SK-N-SH (cell line): ENCODE measurements around the gene PARVB. TPM values are rescaled to one million over a fixed set of nuclear protein-coding genes. Genes with fewer than 3 reads are reported as not detected.

Experiments
- CTCF ChIA-PET: fragments of 300-600, 350-600 bp; formaldehyde crosslinking; extraction: SDS; loops from one replicate; lab custom pipeline; 2021; lab: Yijun Ruan, JAX
- POLR2A ChIA-PET: fragments of 350-600 bp; sonication (Branson Sonifier 250); formaldehyde crosslinking; extraction: SDS; loops from one replicate; lab custom pipeline; 2020; ENCODE audit warnings: antibody characterized with exemption, inconsistent platforms; lab: Yijun Ruan, JAX
- DNase-seq: peaks from one replicate; pipeline ENCODE4 v3.0.0; 2012
- H2AFZ ChIP-seq: fragments of 200-600 bp; sonication (generic); 2 replicates; pipeline ENCODE4 v1.8.1; 2016; ENCODE audit warnings: antibody characterized with exemption, mild to moderate bottlenecking, low read depth
- H3F3A ChIP-seq: fragments of 200-600 bp; sonication (generic); replicated peaks from 2 replicates; pipeline ENCODE3; 2016; ENCODE audit warnings: antibody characterized with exemption, mild to moderate bottlenecking; ENCODE audit not compliant: insufficient read depth
- H3K27ac ChIP-seq, 2 experiments: fragments of 200-500 bp in 1 of 2; fragments of 200-600 bp in 1 of 2; sonication (Bioruptor generic) in 1 of 2; sonication (generic), shearing (Covaris generic) in 1 of 2; 2 replicates each; pipeline versions ENCODE4 v1.5.1 to v1.6.1; 2014 to 2016; ENCODE audit warnings: low read depth in 2 of 2, inconsistent platforms in 1 of 2, low read length in 1 of 2, mild to moderate bottlenecking in 1 of 2, mixed read lengths in 1 of 2
- H3K27me3 ChIP-seq: fragments of 200-600 bp; sonication (generic), shearing (Covaris generic); 2 replicates; pipeline ENCODE4 v1.6.1; 2016; ENCODE audit warnings: mixed run types; ENCODE audit not compliant: insufficient read depth
- H3K36me3 ChIP-seq, 2 experiments: fragments of 200-500 bp in 1 of 2; fragments of 200-600 bp in 1 of 2; sonication (Bioruptor generic) in 1 of 2; sonication (generic) in 1 of 2; replicated peaks in 1 of 2; 2 replicates each; pipeline versions ENCODE3 to v1.5.1; 2014 to 2016; ENCODE audit warnings: low read length in 1 of 2, mild to moderate bottlenecking in 1 of 2; ENCODE audit not compliant: insufficient read depth in 2 of 2, control insufficient read depth in 1 of 2
- H3K4me1 ChIP-seq, 2 experiments: fragments of 200-500 bp in 1 of 2; fragments of 200-600 bp in 1 of 2; sonication (Bioruptor generic) in 1 of 2; sonication (generic), shearing (Covaris generic) in 1 of 2; 2 replicates each; pipeline versions ENCODE4 v1.5.1 to v1.6.1; 2014 to 2016; ENCODE audit warnings: low read depth in 1 of 2, low read length in 1 of 2, mixed run types in 1 of 2; ENCODE audit not compliant: insufficient read depth in 2 of 2, control insufficient read depth in 1 of 2
- H3K4me2 ChIP-seq: fragments of 200-600 bp; sonication (generic), shearing (Covaris generic); 2 replicates; pipeline ENCODE4 v1.6.1; 2017; ENCODE audit warnings: mixed run types
- H3K4me3 ChIP-seq, 2 experiments: fragments of 200-500 bp in 1 of 2; fragments of 200-600 bp in 1 of 2; sonication (Bioruptor generic) in 1 of 2; sonication (generic), shearing (Covaris generic) in 1 of 2; 2 replicates each; pipeline versions ENCODE4 v1.5.1 to v1.8.1; 2014 to 2016; ENCODE audit warnings: low read depth in 2 of 2, inconsistent platforms in 1 of 2, low read length in 1 of 2, mild to moderate bottlenecking in 1 of 2, mixed read lengths in 1 of 2, moderate library complexity in 1 of 2
- H3K79me2 ChIP-seq: fragments of 200-600 bp; sonication (generic); 2 replicates; pipeline ENCODE4 v1.8.1; 2017; ENCODE audit warnings: mild to moderate bottlenecking; ENCODE audit not compliant: insufficient read depth
- H3K9ac ChIP-seq: fragments of 200-600 bp; sonication (generic); 2 replicates; pipeline ENCODE4 v1.6.1; 2017; ENCODE audit warnings: mixed run types
- H3K9me2 ChIP-seq: fragments of 200-600 bp; sonication (generic); 2 replicates; pipeline ENCODE4 v1.6.1; 2017; ENCODE audit warnings: mixed run types
- H3K9me3 ChIP-seq: fragments of 200-600 bp; sonication (generic); 2 replicates; pipeline ENCODE4 v1.6.1; 2017; ENCODE audit warnings: mixed run types, mild to moderate bottlenecking, moderate library complexity
- H4K20me1 ChIP-seq: fragments of 200-600 bp; sonication (generic); 2 replicates; pipeline ENCODE4 v1.6.1; 2017; ENCODE audit warnings: mild to moderate bottlenecking, mixed run types; ENCODE audit not compliant: insufficient read depth
- CTCF ChIP-seq: fragments of 200-600 bp; sonication (generic); IDR thresholded peaks from 2 replicates; pipeline ENCODE4 v1.6.1; 2017; ENCODE audit warnings: antibody characterized with exemption, mild to moderate bottlenecking, moderate library complexity
- EP300 ChIP-seq, 2 experiments: IDR thresholded peaks; 2 replicates each; pipeline versions ENCODE4 v1.4.0 to v1.6.1; 2012; ENCODE audit warnings: borderline replicate concordance in 1 of 2, low read depth in 1 of 2, low read length in 1 of 2
- FOXM1 ChIP-seq: IDR thresholded peaks from 2 replicates; pipeline ENCODE4 v1.4.0; 2012; ENCODE audit warnings: low read depth, mild to moderate bottlenecking
- GABPA ChIP-seq: IDR thresholded peaks from 2 replicates; pipeline ENCODE4 v1.4.0; 2012; ENCODE audit warnings: low read depth, mild to moderate bottlenecking
- MEF2A ChIP-seq: IDR thresholded peaks from 2 replicates; pipeline ENCODE4 v1.4.0; 2012; ENCODE audit warnings: low read depth, borderline replicate concordance
- MXI1 ChIP-seq: IDR thresholded peaks from 2 replicates; pipeline ENCODE4 v1.6.1; 2012; ENCODE audit warnings: mild to moderate bottlenecking, low read depth, low read length, improper control_type of control experiment
- NFIC ChIP-seq: IDR thresholded peaks from 2 replicates; pipeline ENCODE4 v1.4.0; 2012; ENCODE audit warnings: borderline replicate concordance
- NRF1 ChIP-seq: IDR thresholded peaks from 2 replicates; pipeline ENCODE4 v1.6.1; 2012; ENCODE audit warnings: low read depth, mild to moderate bottlenecking, low read length
- REST ChIP-seq: IDR thresholded peaks from 2 replicates; pipeline ENCODE4 v1.6.1; 2012; ENCODE audit warnings: mild to moderate bottlenecking, low read depth, low read length, moderate library complexity
- SMC3 ChIP-seq: IDR thresholded peaks from 2 replicates; pipeline ENCODE4 v1.6.1; 2012; ENCODE audit warnings: low read depth, low read length, improper control_type of control experiment
- TCF12 ChIP-seq: IDR thresholded peaks from 2 replicates; pipeline ENCODE4 v1.4.0; 2012
- TEAD4 ChIP-seq: IDR thresholded peaks from 2 replicates; pipeline ENCODE4 v1.4.0; 2012; ENCODE audit warnings: mild to moderate bottlenecking, borderline replicate concordance; ENCODE audit not compliant: insufficient read depth
- USF1 ChIP-seq: IDR thresholded peaks from 2 replicates; pipeline ENCODE4 v1.4.0; 2012; ENCODE audit warnings: low read depth, borderline replicate concordance
- ZBTB33 ChIP-seq: IDR thresholded peaks from 2 replicates; pipeline ENCODE4 v1.4.0; 2012; ENCODE audit warnings: low read depth, borderline replicate concordance
- WGBS: methylation state at CpG from one replicate; pipeline ENCODE4 v1.1.6; 2017; ENCODE audit warnings: low lambda C conversion rate; 5-methylcytosine and 5-hydroxymethylcytosine counted together
- polyA plus RNA-seq, 3 experiments: library from polyadenylated mRNA; depleted of rRNA; stranded (reverse); fragments of >200 nt; gene quantifications; 2 replicates each; pipeline ENCODE4 v1.2.3, GENCODE V29; 2012

Gene PARVB
- polyA plus RNA-seq, 1 of the 3 experiments (the other 2 are of a cell fraction), result 87.8 TPM

DNA sequence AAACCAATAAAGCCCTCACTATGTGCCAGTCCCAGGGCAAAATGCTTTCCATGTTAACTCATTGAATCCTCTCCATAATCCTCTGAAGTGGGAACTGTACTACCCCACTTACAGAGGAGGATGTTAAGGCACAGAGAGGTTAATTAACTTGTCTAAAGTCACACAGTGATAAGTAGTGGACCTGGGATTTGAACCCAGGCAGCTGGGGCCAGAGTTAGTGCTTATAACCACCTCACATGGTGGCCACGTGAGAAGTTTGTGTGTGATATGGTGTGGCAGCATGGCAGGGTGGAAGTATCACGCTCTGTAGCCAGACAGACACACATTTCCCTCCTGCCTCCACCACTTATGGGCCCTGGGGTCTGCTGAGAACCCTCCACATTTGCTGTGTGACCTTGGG, 173.2 kb downstream of the PARVB start (continued):
- TF ChIP-seq ZBTB33, result no peak
- no peak for TF ChIP-seq MXI1

- DNase-seq, result no peak
- Histone ChIP-seq H3K27ac (no peak overlapping the region), H3K27me3 (no peaks in the 10 kb centered on the region; the same call in 1 of the 2 replicates), H3K9me2 (no peaks in the 10 kb centered on the region), H4K20me1 (no peaks in the 10 kb centered on the region), H3K36me3 (no peaks in the 10 kb centered on the region), H3K4me1 (peaks cover 0 to 33% of the 10 kb centered on the region in 2 experiments; a peak in 1 of 4 replicates), H3K4me3 (no peak overlapping the region), H2AFZ (no peak overlapping the region), H3K4me2 (no peak overlapping the region), H3F3A (no peaks in the 10 kb centered on the region), H3K9ac (no peak overlapping the region), H3K9me3 (no peaks in the 10 kb centered on the region), H3K79me2 (no peaks in the 10 kb centered on the region)
- CTCF ChIA-PET, result interaction anchor here (1.8 kb wide), 1 partner anchor 118 kb away, joined by 4 read pairs; no protein-coding TSS in a partner anchor
- POLR2A ChIA-PET, result no interaction called here
- whole genome bisulfite sequencing, result 51% methylated on average over 2 of the region's 2 CpGs
- TF ChIP-seq NFIC, result no peak
- no peak for TF ChIP-seq USF1
- TF ChIP-seq MEF2A, result no peak
- TF ChIP-seq EP300 (IDR thresholded peaks at IDR 0.05; ENCODE audit: borderline replicate concordance in 1 of 2, low read depth in 1 of 2, low read length in 1 of 2), result no peak
Measured at GRCh38 chr22:44199164-44199563, 175.1 kb downstream of the PARVB start.

DNA sequence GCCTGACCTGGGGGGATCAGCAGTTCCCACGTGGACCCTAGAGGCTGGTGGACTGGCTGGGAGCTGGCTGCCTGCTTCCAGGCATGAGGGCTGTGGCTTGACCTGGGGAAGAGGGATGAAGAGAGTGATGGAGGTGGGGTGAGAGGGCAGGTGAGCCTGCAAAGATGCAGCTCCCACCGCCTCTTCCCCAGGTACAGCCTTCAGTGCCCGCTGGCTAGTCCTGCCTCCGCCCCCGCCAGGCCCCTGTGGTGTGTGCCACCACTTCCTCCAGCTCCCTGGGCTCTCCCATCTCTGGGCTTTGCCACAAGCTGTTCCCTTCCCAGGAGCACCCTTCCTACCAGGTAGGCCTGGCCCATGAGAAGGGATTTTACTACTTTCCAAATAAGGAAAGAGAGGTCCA, 175.8 kb downstream of the PARVB start:
- Histone ChIP-seq H2AFZ (no peak overlapping the region), H3K36me3 (no peaks in the 10 kb centered on the region), H3K27me3 (no peaks in the 10 kb centered on the region; the same call in 1 of the 2 replicates), H3K27ac (no peak overlapping the region), H3K79me2 (no peaks in the 10 kb centered on the region), H3K9me2 (no peaks in the 10 kb centered on the region), H3K4me1 (peaks cover 0 to 33% of the 10 kb centered on the region in 2 experiments; a peak in 1 of 4 replicates), H3K9me3 (no peaks in the 10 kb centered on the region), H3K4me3 (no peak overlapping the region), H4K20me1 (no peaks in the 10 kb centered on the region), H3K4me2 (no peak overlapping the region), H3F3A (no peaks in the 10 kb centered on the region), H3K9ac (no peak overlapping the region)
- ChIA-PET POLR2A (no interaction called here), CTCF (interaction anchor here (1.8 kb wide), 1 partner anchor 119 kb away, joined by 4 read pairs; no protein-coding TSS in a partner anchor)
- no peak for DNase-seq
- 22% methylated on average over 5 of the region's 5 CpGs for WGBS
- TF ChIP-seq TCF12 (no peak), ZBTB33 (no peak), FOXM1 (no peak), MXI1 (no peak), NRF1 (no peak), SMC3 (no peak), CTCF (no peak), REST (no peak), GABPA (no peak), TEAD4 (no peak)
